ENCODE measurements around the gene SULT1A2. TPM values are rescaled to one million over a fixed set of nuclear protein-coding genes. Genes with fewer than 3 reads are reported as not detected.
"Not testable (repeated sequence)": the region's sequence is repeated elsewhere in the genome, so short reads cannot be mapped to it uniquely, and the experiment has no call there.

Gene SULT1A2
- polyA plus RNA-seq, 2 of the 4 experiments (the other 2 are of a cell fraction): 0.06 to 0.09 TPM

DNA sequence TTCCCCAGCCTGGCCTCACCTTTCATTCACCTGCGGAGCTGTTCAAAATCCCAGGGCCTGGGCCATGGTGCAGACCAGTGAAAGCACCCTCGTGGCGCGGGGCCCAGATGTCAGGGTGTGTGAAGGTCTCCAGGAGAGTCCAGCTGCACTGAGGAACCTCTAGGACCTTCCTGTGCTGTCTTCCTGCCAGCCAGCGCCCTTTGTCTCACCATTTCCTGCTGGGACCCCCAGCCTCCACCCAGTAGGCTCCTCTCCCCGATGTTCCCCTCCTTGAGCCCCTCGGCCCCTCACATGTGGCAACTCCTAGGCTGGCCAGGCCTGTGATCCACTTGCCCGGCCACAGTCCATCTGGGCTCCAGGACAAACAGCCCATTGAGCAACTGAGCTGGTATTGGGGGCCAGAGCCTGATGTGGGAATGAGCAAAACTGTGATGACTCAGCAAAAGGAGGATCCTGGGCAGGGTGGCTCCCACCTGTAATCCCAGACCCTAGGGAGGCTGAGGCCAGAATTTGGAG lies 677 bp downstream of the SULT1A2 start:
- no peaks in the 10 kb centered on the region for H3K9me3 ChIP-seq
- FAIRE-seq: no peak
- DNase-seq (ENCODE audit: low read depth in 1 of 2, low spot score in 1 of 2): no peak
- WGBS (ENCODE audit: missing lambda C conversion rate): 82% methylated on average over 6 of the region's 8 CpGs
- H3K4me3 ChIP-seq: no peak overlapping the region
- ChIA-PET CTCF (interaction anchor here (0.6 to 1.3 kb wide), 2 partner anchors 20 to 28 kb away, joined by 3 to 6 read pairs; no protein-coding TSS in a partner anchor), POLR2A (no interaction called here)
- H3K4me2 ChIP-seq: no peak overlapping the region
- H3K4me1 ChIP-seq: peaks cover 7% of the 10 kb centered on the region; the same call in 2 of the 3 replicates
- H3K27ac ChIP-seq: peak overlapping the region; percentile 21 to 60; a peak in 3 of 6 replicates
- no peak for ATAC-seq
- TF ChIP-seq NFE2L2 (conservative IDR thresholded peaks at IDR 0.05; ENCODE audit: low read length) (peak; percentile 32; the same call in 1 of the 2 replicates), FOXS1 (CRISPR knock-in tag; IDR thresholded peaks at IDR 0.05) (no peak), CHD2 (IDR thresholded peaks at IDR 0.05; ENCODE audit: low read length, partially characterized antibody) (no peak), HOXB13 (CRISPR knock-in tag; IDR thresholded peaks at IDR 0.05; ENCODE audit: low read depth) (no peak), MAFK (IDR thresholded peaks at IDR 0.05; ENCODE audit: partially characterized antibody) (peak; percentile 90)
- TF ChIP-seq, protein P1, sequence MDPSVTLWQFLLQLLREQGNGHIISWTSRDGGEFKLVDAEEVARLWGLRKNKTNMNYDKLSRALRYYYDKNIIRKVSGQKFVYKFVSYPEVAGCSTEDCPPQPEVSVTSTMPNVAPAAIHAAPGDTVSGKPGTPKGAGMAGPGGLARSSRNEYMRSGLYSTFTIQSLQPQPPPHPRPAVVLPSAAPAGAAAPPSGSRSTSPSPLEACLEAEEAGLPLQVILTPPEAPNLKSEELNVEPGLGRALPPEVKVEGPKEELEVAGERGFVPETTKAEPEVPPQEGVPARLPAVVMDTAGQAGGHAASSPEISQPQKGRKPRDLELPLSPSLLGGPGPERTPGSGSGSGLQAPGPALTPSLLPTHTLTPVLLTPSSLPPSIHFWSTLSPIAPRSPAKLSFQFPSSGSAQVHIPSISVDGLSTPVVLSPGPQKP (IDR thresholded peaks at IDR 0.05; ENCODE audit: low read depth, low read length): no peak

DNA sequence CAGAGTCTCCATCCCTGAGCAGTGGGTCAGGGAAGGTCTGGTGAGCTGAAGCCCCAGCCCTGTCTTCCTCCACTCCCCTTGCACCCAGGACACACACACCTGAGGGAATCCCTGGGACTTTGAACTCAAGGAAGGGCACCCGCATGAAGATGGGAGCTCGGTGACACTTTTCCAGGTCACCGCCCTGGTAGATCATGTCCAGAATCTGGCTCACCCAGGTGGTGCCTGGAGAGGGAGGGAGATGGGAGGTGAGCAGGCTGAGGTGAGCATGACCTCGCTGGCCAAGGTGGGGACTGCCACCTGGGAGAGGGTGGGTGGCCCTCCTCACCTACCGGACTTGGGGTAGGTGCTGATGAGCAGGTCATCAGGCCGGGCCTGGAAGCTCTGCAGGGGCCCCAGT lies 1.4 kb downstream of the SULT1A2 start:
- H3K9me3 ChIP-seq; CTCF ChIA-PET; H3K27ac ChIP-seq; H3K4me3 ChIP-seq; POLR2A ChIA-PET; H3K4me2 ChIP-seq; DNase-seq (ENCODE audit: low read depth in 1 of 2, low spot score in 1 of 2); ATAC-seq; H3K4me1 ChIP-seq; FAIRE-seq: not testable (repeated sequence)
- 93% methylated on average over 6 of the region's 6 CpGs for WGBS (ENCODE audit: missing lambda C conversion rate)

DNA sequence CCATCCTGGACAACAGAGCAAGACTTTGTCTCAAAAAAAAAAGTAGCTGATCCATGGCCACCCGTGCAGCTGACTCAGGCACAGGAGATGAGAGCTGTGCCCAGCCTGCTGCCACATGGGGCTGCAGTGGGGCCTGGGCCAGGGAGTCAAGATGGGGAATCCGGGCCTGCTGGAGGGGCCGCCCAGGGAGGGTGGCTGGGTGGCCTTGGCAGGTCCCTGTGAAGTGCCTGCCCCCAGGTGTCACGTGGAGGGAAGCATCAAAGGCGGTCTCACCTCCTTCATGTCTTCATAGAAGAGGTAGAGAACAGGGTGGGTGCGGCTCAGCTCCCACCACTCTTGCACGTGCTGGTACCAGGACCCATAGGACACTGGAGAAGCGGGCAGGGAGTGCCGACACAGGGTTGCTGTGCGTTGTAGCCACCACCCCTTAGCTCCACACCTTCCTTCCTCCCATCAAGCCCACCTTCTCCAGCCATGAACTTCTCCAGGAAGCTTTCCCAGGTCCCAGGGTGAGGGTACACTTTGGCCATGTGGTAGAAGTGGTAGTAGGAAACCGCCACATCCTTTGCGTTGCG lies 3.8 kb downstream of the SULT1A2 start:
- Histone ChIP-seq H3K4me1 (peaks cover 7% of the 10 kb centered on the region; the same call in 2 of the 3 replicates), H3K27ac (no peak overlapping the region), H3K4me2 (no peak overlapping the region), H3K9me3 (no peaks in the 10 kb centered on the region), H3K4me3 (no peak overlapping the region)
- ChIA-PET POLR2A (interaction anchor here (0.5 kb wide), 1 partner anchor 9 kb away, joined by 4 read pairs; no protein-coding TSS in a partner anchor), CTCF (interaction anchor here (0.8 to 1.5 kb wide), 3 partner anchors 10 to 51 kb away, joined by 3 to 4 read pairs (median 3); no protein-coding TSS in a partner anchor)
- ATAC-seq: no peak
- DNase-seq (ENCODE audit: low read depth in 1 of 2, low spot score in 1 of 2): no peak
- 80% methylated on average over 12 of the region's 13 CpGs for WGBS (ENCODE audit: missing lambda C conversion rate)
- FAIRE-seq: no peak
- no peak for TF ChIP-seq GATA3 (IDR thresholded peaks at IDR 0.05; ENCODE audit: borderline replicate concordance)
- TF ChIP-seq, protein P2, sequence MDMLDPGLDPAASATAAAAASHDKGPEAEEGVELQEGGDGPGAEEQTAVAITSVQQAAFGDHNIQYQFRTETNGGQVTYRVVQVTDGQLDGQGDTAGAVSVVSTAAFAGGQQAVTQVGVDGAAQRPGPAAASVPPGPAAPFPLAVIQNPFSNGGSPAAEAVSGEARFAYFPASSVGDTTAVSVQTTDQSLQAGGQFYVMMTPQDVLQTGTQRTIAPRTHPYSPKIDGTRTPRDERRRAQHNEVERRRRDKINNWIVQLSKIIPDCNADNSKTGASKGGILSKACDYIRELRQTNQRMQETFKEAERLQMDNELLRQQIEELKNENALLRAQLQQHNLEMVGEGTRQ (IDR thresholded peaks at IDR 0.05): no peak
- no peak for TF ChIP-seq POLR2AphosphoS2 (conservative IDR thresholded peaks at IDR 0.05; ENCODE audit: low read length)
- TF ChIP-seq, protein P3, sequence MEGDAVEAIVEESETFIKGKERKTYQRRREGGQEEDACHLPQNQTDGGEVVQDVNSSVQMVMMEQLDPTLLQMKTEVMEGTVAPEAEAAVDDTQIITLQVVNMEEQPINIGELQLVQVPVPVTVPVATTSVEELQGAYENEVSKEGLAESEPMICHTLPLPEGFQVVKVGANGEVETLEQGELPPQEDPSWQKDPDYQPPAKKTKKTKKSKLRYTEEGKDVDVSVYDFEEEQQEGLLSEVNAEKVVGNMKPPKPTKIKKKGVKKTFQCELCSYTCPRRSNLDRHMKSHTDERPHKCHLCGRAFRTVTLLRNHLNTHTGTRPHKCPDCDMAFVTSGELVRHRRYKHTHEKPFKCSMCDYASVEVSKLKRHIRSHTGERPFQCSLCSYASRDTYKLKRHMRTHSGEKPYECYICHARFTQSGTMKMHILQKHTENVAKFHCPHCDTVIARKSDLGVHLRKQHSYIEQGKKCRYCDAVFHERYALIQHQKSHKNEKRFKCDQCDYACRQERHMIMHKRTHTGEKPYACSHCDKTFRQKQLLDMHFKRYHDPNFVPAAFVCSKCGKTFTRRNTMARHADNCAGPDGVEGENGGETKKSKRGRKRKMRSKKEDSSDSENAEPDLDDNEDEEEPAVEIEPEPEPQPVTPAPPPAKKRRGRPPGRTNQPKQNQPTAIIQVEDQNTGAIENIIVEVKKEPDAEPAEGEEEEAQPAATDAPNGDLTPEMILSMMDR (IDR thresholded peaks at IDR 0.05): no peak
- TF ChIP-seq NFE2L2 (conservative IDR thresholded peaks at IDR 0.05; ENCODE audit: low read length): no peak
- TF ChIP-seq, protein P4, sequence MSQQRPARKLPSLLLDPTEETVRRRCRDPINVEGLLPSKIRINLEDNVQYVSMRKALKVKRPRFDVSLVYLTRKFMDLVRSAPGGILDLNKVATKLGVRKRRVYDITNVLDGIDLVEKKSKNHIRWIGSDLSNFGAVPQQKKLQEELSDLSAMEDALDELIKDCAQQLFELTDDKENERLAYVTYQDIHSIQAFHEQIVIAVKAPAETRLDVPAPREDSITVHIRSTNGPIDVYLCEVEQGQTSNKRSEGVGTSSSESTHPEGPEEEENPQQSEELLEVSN (IDR thresholded peaks at IDR 0.05; ENCODE audit: borderline replicate concordance, low read depth): no peak
- TF ChIP-seq NPAS2 (CRISPR knock-in tag; IDR thresholded peaks at IDR 0.05; ENCODE audit: borderline replicate concordance): no peak
- TF ChIP-seq CHD4 (IDR thresholded peaks at IDR 0.05; ENCODE audit: borderline replicate concordance): no peak
- no peak for TF ChIP-seq MAFK (IDR thresholded peaks at IDR 0.05; ENCODE audit: partially characterized antibody)
- TF ChIP-seq CBX2 (IDR thresholded peaks at IDR 0.05; ENCODE audit: borderline replicate concordance, low read depth): no peak
- TF ChIP-seq BHLHE40 (IDR thresholded peaks at IDR 0.05; ENCODE audit: low read depth, low read length): no peak
- no peak for TF ChIP-seq FOXS1 (CRISPR knock-in tag; IDR thresholded peaks at IDR 0.05)
- no peak for TF ChIP-seq CHD2 (IDR thresholded peaks at IDR 0.05; ENCODE audit: low read length, partially characterized antibody)
- no peak for TF ChIP-seq ZFP36 (IDR thresholded peaks at IDR 0.05; ENCODE audit: borderline replicate concordance, partially characterized antibody)
